DMS79 treated with DMSO at 0.1 percent for 48 hours (cell line): Measurements from ENCODE around the gene OCIAD1.
"Not testable (repeated sequence)": the region's sequence is repeated elsewhere in the genome, so short reads cannot be mapped to it uniquely, and the experiment has no call there.

Experiments
- DNase-seq: peaks from one replicate; lab custom pipeline; 2025; lab: John Stamatoyannopoulos, UW

OCIAD1 gene, protein sequence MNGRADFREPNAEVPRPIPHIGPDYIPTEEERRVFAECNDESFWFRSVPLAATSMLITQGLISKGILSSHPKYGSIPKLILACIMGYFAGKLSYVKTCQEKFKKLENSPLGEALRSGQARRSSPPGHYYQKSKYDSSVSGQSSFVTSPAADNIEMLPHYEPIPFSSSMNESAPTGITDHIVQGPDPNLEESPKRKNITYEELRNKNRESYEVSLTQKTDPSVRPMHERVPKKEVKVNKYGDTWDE

GRCh38 chr4:48830706-48831531 lies at the start of gene OCIAD1:
Gene OCIAD1 (plus strand): TSS chr4:48831088. CDS start chr4:48832625, 1,537 bp downstream.
- peak; percentile 94 for DNase-seq

- no peak for DNase-seq
Observed at GRCh38 chr4:48781968-48782367, 48.9 kb upstream of the OCIAD1 start.

DNA sequence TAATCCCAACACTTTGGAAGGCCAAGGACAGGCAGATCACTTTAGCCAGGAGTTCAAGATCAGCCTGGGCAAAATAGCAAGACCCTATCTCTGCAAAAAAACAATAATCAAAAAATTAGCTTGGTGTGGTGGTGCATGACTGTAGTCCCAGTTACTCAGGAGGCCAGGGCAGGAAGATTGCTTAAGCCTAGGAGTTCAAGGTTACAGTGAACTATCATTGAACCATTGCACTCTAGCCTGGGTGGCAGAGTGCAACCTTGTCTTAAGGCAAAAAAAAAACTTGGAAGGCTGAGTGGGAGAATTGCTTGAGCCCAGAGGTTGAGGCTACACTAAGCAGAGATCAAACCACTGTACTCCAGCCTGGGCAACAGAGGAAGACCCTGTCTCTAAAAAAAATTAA lies 45.6 kb upstream of the OCIAD1 start:
- no peak for DNase-seq

- DNase-seq = no peak
Observed at GRCh38 chr4:48786549-48786948, 44.3 kb upstream of the OCIAD1 start.

DNA sequence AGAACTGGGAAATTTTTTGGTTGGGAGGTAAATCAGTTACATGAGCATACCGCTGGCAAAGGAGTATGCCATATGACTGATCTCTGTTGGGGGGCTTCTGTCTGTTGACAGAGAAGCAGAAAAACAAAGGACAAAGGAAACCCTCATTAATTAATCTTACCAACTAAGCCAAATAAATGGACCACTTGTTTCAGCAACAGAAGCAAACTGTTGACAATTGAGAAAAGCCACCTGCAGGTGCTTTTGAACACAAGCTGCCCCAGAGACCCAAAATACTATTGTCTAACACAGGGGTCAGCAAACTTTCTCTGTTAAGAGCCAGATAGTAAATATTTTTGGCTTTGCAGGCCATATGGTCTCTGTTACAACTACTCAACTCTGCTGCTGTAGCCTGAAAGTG lies 43.8 kb upstream of the OCIAD1 start:
- DNase-seq = no peak

GRCh38 chr4:48790561-48790960 lies 40.3 kb upstream of the OCIAD1 start:
- DNase-seq = no peak

- DNase-seq = no peak
Observed at GRCh38 chr4:48791313-48791712, 39.6 kb upstream of the OCIAD1 start.

DNA sequence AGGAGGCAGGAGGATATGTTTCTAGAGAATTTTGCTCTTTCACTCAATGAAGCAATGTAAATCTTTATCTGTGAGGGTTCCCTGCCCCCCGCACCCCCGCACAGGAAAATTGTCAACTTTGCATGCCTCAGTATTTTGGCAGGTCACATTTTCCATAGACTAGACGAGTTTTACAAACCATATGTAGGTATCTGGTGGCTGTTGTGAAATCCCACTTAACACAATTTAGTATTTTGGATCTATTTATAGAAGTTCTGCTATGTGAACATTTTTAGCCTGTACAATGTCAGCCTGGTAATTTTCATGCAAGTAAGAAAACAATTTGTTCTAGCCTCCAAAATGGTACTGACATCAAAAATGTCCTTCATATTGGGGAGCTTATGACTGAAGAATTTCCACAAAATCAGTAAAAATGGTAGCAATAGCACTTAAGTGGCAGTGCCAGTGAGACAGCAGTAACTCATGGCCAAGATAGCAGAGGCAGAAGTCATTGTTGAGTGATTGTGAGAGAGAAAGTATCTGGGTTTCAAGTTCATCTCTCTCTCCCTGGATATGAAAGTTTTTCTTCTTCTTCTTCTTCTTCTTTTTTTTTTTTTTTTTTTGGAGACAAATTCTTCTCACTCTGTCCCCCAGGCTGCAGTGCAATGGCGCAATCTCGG lies 38.4 kb upstream of the OCIAD1 start:
- DNase-seq = no peak

DNA sequence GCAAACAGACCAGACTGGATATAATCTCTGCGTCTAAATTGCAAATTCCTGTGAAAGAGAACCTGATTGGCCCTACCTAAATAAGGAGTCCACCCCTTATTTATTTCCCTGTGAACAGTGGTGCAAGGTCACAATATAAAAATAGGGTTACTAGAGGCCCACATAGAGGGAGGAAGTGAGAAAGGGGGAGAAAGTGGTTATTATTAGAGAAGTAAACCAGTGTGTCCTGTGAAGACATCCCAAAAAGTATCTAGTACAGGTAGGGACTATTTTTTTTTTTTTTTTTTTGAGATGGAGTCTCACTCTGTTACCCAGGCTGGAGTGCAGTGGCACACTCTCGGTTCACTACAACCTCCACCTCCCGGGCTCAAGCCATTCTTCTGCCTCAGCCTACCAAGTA lies 35.8 kb upstream of the OCIAD1 start:
- DNase-seq = no peak

DNA sequence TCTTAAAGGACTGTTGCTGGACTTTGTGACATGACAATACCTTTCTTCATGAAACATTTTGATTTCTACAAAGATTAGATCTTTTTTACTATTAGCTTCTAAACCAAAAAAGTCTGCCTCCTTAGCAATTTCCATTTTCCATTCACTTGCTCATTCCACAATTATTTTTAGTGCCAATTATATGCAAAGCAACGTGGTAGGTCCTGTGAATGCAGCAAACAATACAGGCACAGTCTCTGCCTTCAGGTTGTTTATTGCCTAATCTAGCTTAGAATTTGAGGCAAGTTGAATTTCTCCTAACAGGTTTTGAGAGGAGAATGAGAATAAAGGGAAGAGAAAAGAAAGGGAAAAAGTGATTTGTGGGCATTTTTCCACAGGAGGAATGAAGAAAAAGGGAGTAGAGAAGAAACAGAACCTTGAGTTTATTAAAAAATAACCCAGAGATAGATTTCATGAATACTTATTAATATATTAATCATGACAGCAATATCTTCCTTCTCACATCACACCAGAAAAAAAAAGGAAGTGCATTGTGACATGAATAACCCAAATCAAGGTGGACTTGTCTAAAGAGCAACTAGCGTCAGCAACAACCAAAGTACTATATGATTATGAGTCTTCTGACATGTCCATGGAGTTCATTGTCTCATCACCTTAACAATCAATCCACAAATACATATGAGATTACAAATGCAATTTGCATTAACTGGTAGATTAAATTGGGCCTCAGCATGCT lies 34.5 kb upstream of the OCIAD1 start:
- no peak for DNase-seq

DNA sequence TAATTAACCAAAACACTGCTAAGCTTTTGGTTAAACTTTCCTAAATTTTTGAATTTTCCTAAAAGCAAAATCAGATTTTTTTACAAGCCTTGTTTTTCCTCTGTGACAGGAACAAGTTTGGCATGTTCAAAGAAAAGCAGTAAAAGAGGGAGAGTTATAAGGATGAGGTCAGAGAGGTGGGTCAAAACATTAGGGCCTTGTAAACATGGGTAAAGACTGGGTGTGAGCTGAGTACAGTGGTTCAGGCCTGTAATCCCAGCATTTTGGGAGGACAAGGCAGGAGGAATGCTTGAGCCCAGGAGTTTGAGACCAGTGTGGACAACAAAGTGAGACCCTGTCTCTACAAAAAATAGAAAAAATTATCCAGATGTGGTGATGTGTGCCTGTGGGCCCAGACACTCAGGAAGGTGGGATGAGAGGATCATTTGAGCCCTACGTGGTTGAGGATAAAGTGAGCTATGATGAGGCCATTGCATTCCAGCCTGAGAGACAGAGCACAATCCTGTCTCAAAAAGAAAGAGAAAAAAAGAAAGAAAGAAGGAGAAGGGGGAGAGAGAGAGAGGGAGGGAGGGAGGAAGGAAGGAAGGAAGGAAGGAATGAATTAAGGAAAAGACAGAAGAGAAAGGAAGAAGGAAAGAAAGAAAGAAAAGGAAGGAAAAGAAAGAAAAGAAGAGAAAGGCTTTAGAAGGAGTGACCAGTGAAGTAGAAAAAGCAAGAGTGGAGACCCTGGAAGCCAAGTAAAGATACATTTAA lies 33.8 kb upstream of the OCIAD1 start:
- no peak for DNase-seq

DNA sequence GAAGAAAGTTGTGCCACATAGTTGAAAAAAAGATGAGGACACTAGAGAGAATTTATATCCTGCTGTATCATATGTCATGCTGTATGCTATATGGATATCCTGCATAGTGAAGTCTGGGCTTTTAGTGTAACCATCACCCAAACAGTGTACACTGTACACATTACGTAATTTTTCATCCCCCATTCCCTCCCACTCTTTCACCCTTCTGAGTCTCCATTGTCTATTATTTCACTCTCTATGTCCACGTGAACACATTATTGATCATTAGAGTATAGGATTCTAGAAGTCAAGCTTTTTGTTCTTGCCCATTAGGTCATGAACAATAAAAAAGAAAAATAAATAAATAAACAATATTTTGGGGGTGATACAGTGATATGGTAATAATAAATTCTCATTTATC lies 32.8 kb upstream of the OCIAD1 start:
- DNase-seq = no peak

- no peak for DNase-seq
Observed at GRCh38 chr4:48799157-48799556, 31.7 kb upstream of the OCIAD1 start.

DNA sequence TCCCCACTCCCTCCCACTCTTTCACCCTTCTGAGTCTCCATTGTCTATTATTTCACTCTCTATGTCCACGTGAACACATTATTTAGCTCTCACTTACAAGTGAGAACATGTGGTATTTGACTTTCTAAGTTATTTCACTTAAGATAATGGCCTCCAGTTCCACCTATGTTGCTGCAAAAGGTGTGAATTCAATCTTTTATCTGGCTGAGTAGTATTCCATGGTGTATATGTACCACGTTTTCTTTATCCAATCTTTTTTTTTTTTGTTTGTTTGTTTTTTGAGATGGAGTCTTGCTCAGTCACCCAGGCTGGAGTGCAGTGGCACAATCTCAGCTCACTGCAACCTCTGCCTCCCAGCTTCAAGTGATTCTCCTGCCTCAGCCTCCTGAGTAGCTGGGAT lies 30.7 kb upstream of the OCIAD1 start:
- not testable (repeated sequence) for DNase-seq

DNA sequence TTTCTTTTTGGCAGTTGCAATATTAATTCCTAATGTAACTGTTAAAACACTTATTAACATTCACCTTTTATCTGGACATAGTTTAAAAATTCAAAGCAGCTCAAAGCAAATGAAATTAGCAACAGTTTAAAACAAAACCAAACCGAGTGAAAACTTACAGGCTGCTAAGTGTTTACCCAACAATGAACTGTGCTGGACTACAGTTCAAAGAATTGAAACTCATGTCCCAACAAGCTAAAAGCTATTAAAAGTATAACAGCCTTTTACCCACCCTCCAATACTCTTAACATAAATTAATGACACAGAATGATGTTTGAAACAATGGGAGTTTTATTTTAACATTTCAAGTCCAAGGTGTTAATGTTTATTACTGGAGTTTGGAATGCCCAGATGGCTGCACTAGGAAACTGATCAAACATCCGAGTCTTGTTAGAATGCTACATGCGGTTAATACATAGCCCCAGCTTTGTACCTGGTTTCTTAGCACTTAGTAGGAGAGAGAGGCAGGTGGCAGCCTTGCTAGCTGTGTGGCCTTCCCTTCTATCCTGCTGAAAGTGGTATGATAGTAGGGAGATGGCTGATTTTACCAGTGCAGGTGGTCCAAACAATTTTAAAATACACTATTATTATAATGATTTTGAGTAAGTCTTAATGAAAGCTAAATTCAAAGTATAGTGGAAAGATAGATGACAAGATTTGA lies 29.7 kb upstream of the OCIAD1 start:
- DNase-seq = no peak

GRCh38 chr4:48804584-48805301 lies 26.1 kb upstream of the OCIAD1 start:
- DNase-seq = no peak

DNA sequence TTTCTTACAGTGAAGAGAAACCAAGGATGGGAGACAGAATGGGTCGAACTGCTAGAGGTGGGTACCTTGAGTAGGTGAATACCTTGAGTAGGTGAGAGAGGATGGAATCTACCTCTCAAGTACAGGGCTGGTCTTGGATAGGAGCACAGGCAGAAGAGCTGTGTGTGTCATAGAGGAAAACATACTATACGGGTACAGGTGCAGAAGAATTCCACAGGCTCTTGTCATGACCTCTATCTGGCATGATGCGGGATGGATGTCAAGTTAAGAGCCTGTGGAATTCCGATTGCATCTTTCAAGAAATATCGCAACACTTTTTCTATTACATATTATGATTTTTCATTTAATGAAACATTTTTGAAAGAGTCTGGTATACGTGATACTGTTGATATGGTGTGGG lies 18.0 kb upstream of the OCIAD1 start:
- DNase-seq = no peak

- DNase-seq = peak; percentile 3
Observed at GRCh38 chr4:48813964-48814363, 16.9 kb upstream of the OCIAD1 start.

DNA sequence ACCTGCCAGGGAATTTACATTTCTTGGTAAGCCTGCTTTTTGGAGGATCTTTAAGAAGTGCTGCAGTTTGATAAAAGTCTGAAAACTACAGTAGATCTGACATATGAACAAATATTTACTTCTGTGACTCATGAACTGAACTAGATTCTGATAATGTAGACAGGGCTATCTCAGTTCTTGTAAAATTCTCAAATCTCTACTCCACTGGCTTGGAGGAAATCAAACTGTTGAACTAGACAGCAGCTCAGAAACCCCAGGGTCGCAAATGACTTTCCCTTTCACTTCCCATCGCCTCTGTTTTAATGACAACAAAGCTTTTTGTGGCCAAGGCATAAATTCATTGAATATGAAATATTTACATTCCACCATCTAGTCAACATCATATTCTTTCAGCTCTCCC lies 15.4 kb upstream of the OCIAD1 start:
- no peak for DNase-seq

- not testable (repeated sequence) for DNase-seq
Observed at GRCh38 chr4:48816297-48816696, 14.6 kb upstream of the OCIAD1 start.
